H9 (cell line): ENCODE data around the gene LRP1-AS. TPM values are rescaled to one million over a fixed set of nuclear protein-coding genes. Genes with fewer than 3 reads are reported as not detected.

Experiments used
- DNase-seq: peaks from one replicate; pipeline ENCODE4 v3.0.0-alpha.2; 2017
- H2AFZ ChIP-seq: one replicate; pipeline ENCODE4 v1.6.1; 2013; ENCODE audit warnings: mild to moderate bottlenecking, low read length, control low read depth, moderate library complexity
- H2AK5ac ChIP-seq: 2 replicates; pipeline ENCODE4 v1.6.1; 2013; ENCODE audit warnings: low read length, control low read depth, mixed read lengths; ENCODE audit not compliant: insufficient read length
- H2BK120ac ChIP-seq: one replicate; pipeline ENCODE4 v1.6.1; 2013; ENCODE audit warnings: low read depth, mild to moderate bottlenecking, low read length, control low read depth, inconsistent platforms; ENCODE audit not compliant: poor library complexity, severe bottlenecking
- H2BK12ac ChIP-seq: 2 replicates; pipeline ENCODE4 v1.6.1; 2013; ENCODE audit warnings: low read length, control low read depth, mixed read lengths, low read depth; ENCODE audit not compliant: insufficient read length
- H2BK15ac ChIP-seq: 2 replicates; pipeline ENCODE4 v1.6.1; 2013; ENCODE audit warnings: low read depth, low read length, control low read depth
- H2BK20ac ChIP-seq: one replicate; pipeline ENCODE4 v1.6.1; 2013; ENCODE audit warnings: low read depth, mild to moderate bottlenecking, low read length, control low read depth, inconsistent platforms; ENCODE audit not compliant: poor library complexity, severe bottlenecking
- H2BK5ac ChIP-seq: 2 replicates; pipeline ENCODE4 v1.6.1; 2013; ENCODE audit warnings: low read length, control low read depth, mixed read lengths; ENCODE audit not compliant: insufficient read length
- H3K14ac ChIP-seq: 2 replicates; pipeline ENCODE4 v1.6.1; 2013; ENCODE audit warnings: low read length, control low read depth; ENCODE audit not compliant: insufficient read depth
- H3K18ac ChIP-seq: 2 replicates; pipeline ENCODE4 v1.6.1; 2013; ENCODE audit warnings: low read depth, mild to moderate bottlenecking, mixed read lengths, low read length, control low read depth; ENCODE audit not compliant: insufficient read length
- H3K23ac ChIP-seq: 2 replicates; pipeline ENCODE4 v1.6.1; 2013; ENCODE audit warnings: low read length, control low read depth, mixed read lengths, low read depth; ENCODE audit not compliant: insufficient read length
- H3K23me2 ChIP-seq: 2 replicates; pipeline ENCODE4 v1.6.1; 2013; ENCODE audit warnings: low read depth, mild to moderate bottlenecking, mixed read lengths, low read length, control low read depth; ENCODE audit not compliant: insufficient read length, poor library complexity, severe bottlenecking
- H3K27ac ChIP-seq: 2 replicates; pipeline ENCODE4 v1.5.1; 2013; ENCODE audit warnings: low read length, control low read depth, mixed read lengths, low read depth; ENCODE audit not compliant: insufficient read length
- H3K27me3 ChIP-seq: 2 replicates; pipeline ENCODE4 v1.6.1; 2013; ENCODE audit warnings: low read length, control low read depth, inconsistent platforms; ENCODE audit not compliant: insufficient read depth
- H3K4ac ChIP-seq: 2 replicates; pipeline ENCODE4 v1.6.1; 2013; ENCODE audit warnings: low read depth, mild to moderate bottlenecking, control low read depth, inconsistent platforms, low read length, moderate library complexity
- H3K4me1 ChIP-seq: 2 replicates; pipeline ENCODE4 v1.6.1; 2013; ENCODE audit warnings: low read length, control low read depth, inconsistent platforms; ENCODE audit not compliant: insufficient read depth
- H3K4me2 ChIP-seq: 2 replicates; pipeline ENCODE4 v1.6.1; 2013; ENCODE audit warnings: low read length, control low read depth, mixed read lengths; ENCODE audit not compliant: insufficient read length, insufficient read depth
- H3K56ac ChIP-seq: 2 replicates; pipeline ENCODE4 v1.6.1; 2013; ENCODE audit warnings: low read depth, mild to moderate bottlenecking, mixed read lengths, low read length, control low read depth; ENCODE audit not compliant: insufficient read length
- H3K79me1 ChIP-seq: 2 replicates; pipeline ENCODE4 v1.6.1; 2013; ENCODE audit warnings: low read depth, mild to moderate bottlenecking, moderate library complexity, low read length, control low read depth, inconsistent platforms; ENCODE audit not compliant: insufficient read depth, poor library complexity, severe bottlenecking
- H3K79me2 ChIP-seq: 2 replicates; pipeline ENCODE4 v1.6.1; 2013; ENCODE audit warnings: low read length, control low read depth, inconsistent platforms; ENCODE audit not compliant: insufficient read depth
- H3K9ac ChIP-seq: 2 replicates; pipeline ENCODE4 v1.6.1; 2013; ENCODE audit warnings: low read length, control low read depth, mixed read lengths; ENCODE audit not compliant: insufficient read length; ENCODE audit errors: extremely low read depth
- H3K9me3 ChIP-seq: one replicate; pipeline ENCODE4 v1.6.1; 2013; ENCODE audit warnings: low read depth, low read length, inconsistent platforms; ENCODE audit not compliant: control insufficient read depth
- H3T11ph ChIP-seq: one replicate; pipeline ENCODE4 v1.6.1; 2013; ENCODE audit warnings: mild to moderate bottlenecking, low read length, control low read depth, inconsistent platforms
- H4K20me1 ChIP-seq: one replicate; pipeline ENCODE4 v1.6.1; 2013; ENCODE audit not compliant: control insufficient read depth, insufficient read length, insufficient read depth
- H4K5ac ChIP-seq: 2 replicates; pipeline ENCODE4 v1.6.1; 2013; ENCODE audit warnings: low read depth, mild to moderate bottlenecking, mixed read lengths, low read length, control low read depth; ENCODE audit not compliant: insufficient read length
- H4K8ac ChIP-seq: replicated peaks from 2 replicates; pipeline ENCODE4 v1.6.1; 2013; ENCODE audit warnings: low read length, control low read depth, mixed read lengths, low read depth; ENCODE audit not compliant: insufficient read length
- H4K91ac ChIP-seq: 2 replicates; pipeline ENCODE4 v1.6.1; 2013; ENCODE audit warnings: low read depth, mild to moderate bottlenecking, moderate library complexity, mixed read lengths, low read length, control low read depth; ENCODE audit not compliant: insufficient read length
- H3K27ac Mint-ChIP-seq, 3 experiments: 2 replicates in 2 of 3; 3 replicates in 1 of 3; pipeline ENCODE4 v1.8.0; 2020 to 2021; ENCODE audit warnings: mixed read lengths in 3 of 3, mild to moderate bottlenecking in 1 of 3, moderate library complexity in 1 of 3
- H3K27me3 Mint-ChIP-seq: 2 replicates; pipeline ENCODE4 v1.8.0; 2021; ENCODE audit warnings: low read depth, mild to moderate bottlenecking, moderate library complexity, mixed read lengths
- H3K36me3 Mint-ChIP-seq, 3 experiments: 2 replicates in 2 of 3; 3 replicates in 1 of 3; pipeline ENCODE4 v1.8.0; 2020 to 2021; ENCODE audit warnings: low read depth in 3 of 3, mixed read lengths in 3 of 3; ENCODE audit not compliant: insufficient read depth in 1 of 3
- H3K4me1 Mint-ChIP-seq, 2 experiments: 2 replicates each; pipeline ENCODE4 v1.8.0; 2020; ENCODE audit warnings: mixed read lengths in 2 of 2
- H3K4me3 Mint-ChIP-seq, 2 experiments: 2 replicates in 1 of 2; 3 replicates in 1 of 2; pipeline ENCODE4 v1.8.0; 2020 to 2021; ENCODE audit warnings: mild to moderate bottlenecking in 2 of 2, mixed read lengths in 2 of 2, moderate library complexity in 1 of 2
- H3K9me3 Mint-ChIP-seq, 2 experiments: 2 replicates in 1 of 2; 3 replicates in 1 of 2; pipeline ENCODE4 v1.8.0; 2020; ENCODE audit warnings: mild to moderate bottlenecking in 2 of 2, mixed read lengths in 2 of 2, moderate library complexity in 1 of 2
- CTCF ChIP-seq: fragments of 200-600 bp; sonication (generic); conservative IDR thresholded peaks from 3 replicates; pipeline ENCODE4 v1.8.0; 2021; ENCODE audit warnings: antibody characterized with exemption, mild to moderate bottlenecking
- WGBS: extraction: QIAGEN DNeasy Blood & Tissue Kit; methylation state at CpG from one replicate; pipeline ENCODE4 v1.1.7; 2013; ENCODE audit warnings: missing lambda C conversion rate, low lambda C conversion rate, mixed read lengths; ENCODE audit not compliant: insufficient read length; ENCODE audit errors: extremely low coverage; 5-methylcytosine and 5-hydroxymethylcytosine counted together
- total RNA-seq: library from RNA; stranded (reverse); gene quantifications from 2 replicates; pipeline ENCODE4 v1.2.1, GENCODE V29; 2021

The LRP1-AS gene
- total RNA-seq, 1 experiment from 2014 or later, result not detected

DNA sequence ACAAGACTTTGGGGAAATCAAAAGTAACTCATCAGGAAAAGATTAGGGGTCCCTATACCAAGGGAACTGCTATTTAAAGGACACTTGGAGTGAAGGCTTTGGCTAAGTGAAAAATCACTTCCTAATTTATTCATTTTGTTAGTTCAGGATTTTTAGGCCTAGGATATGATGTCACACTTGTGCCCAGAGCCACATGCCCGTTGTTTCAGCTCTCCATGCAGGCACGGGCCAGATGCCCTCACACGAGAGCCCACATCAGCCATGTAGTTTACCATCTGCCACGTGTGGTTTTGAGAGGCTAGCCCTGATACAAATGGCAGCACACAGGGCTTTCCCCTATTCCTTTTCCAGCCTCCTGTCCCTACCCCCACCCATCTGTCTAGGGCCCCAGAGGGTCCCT lies 11.9 kb upstream of the LRP1-AS start:
- no peak overlapping the region for H3K56ac ChIP-seq
- H2BK15ac ChIP-seq, result no peak overlapping the region
- no peaks in the 10 kb centered on the region for H3K27me3 ChIP-seq
- H4K91ac ChIP-seq, result no peak overlapping the region
- TF ChIP-seq CTCF, result no peak
- H3K4ac ChIP-seq, result no peak overlapping the region
- peaks cover 2% of the 10 kb centered on the region for H4K20me1 ChIP-seq
- H2AK5ac ChIP-seq, result no peak overlapping the region
- no peak overlapping the region for H2AFZ ChIP-seq
- no peak overlapping the region for H3K27ac ChIP-seq
- Mint-ChIP-seq H3K36me3 (peaks cover 61 to 96% (median 93%) of the 10 kb centered on the region in 3 experiments; a peak in 6 of 7 replicates), H3K4me3 (no peak overlapping the region), H3K9me3 (no peaks in the 10 kb centered on the region), H3K4me1 (no peaks in the 10 kb centered on the region), H3K27ac (peak overlapping the region in 1 of 3 experiments; percentile 68; a peak in 2 of 7 replicates), H3K27me3 (no peaks in the 10 kb centered on the region; the same call in 1 of the 2 replicates)
- H2BK20ac ChIP-seq, result no peak overlapping the region
- H2BK120ac ChIP-seq, result no peak overlapping the region
- no peak overlapping the region for H3K23ac ChIP-seq
- H4K5ac ChIP-seq, result no peak overlapping the region
- no peaks in the 10 kb centered on the region for H3K79me1 ChIP-seq
- no peak overlapping the region for H2BK12ac ChIP-seq
- H3K18ac ChIP-seq, result no peak overlapping the region
- H3K4me1 ChIP-seq, result no peaks in the 10 kb centered on the region
- no peak for DNase-seq
- H3K9me3 ChIP-seq, result no peaks in the 10 kb centered on the region
- H2BK5ac ChIP-seq, result no peak overlapping the region
- no peaks in the 10 kb centered on the region for H3K23me2 ChIP-seq
- no peak overlapping the region for H3K4me2 ChIP-seq
- H3K9ac ChIP-seq, result no peak overlapping the region
- WGBS, result no CpG with 5 or more reads among the region's 4 CpGs
- no peak overlapping the region for H4K8ac ChIP-seq
- H3K14ac ChIP-seq, result no peak overlapping the region
- no peaks in the 10 kb centered on the region for H3K79me2 ChIP-seq
- no peak overlapping the region for H3T11ph ChIP-seq
